Right cardiac atrium (tissue), 5 donors: ENCODE data around the gene CREBL2. TPM values are rescaled to one million over a fixed set of nuclear protein-coding genes. Genes with fewer than 3 reads are reported as not detected.

ENCODE experiments used
- ATAC-seq, 2 donors: fragments of 200-7000 bp; cut with Tn5 transposase; one replicate each; pipeline versions ENCODE4 v1.8.0 to v1.9.1; 2020; ENCODE audit warnings: moderate library complexity in 2 of 2, mild to moderate bottlenecking in 1 of 2
- DNase-seq, 3 donors: peaks; one replicate each; pipeline ENCODE4 v3.0.0-alpha.2; 2020
- H3K27ac ChIP-seq: one replicate; pipeline ENCODE4 v1.5.1; 2013; ENCODE audit warnings: mild to moderate bottlenecking, low read length, control low read depth, moderate library complexity
- H3K27me3 ChIP-seq: one replicate; pipeline ENCODE4 v1.6.1; 2013; ENCODE audit not compliant: control insufficient read depth, insufficient read depth
- H3K4me1 ChIP-seq: one replicate; pipeline ENCODE4 v1.6.1; 2013; ENCODE audit warnings: low read length; ENCODE audit not compliant: control insufficient read depth, insufficient read depth
- H3K4me3 ChIP-seq: one replicate; pipeline ENCODE4 v1.5.1; 2013; ENCODE audit warnings: low read length, control low read depth
- H3K9me3 ChIP-seq: one replicate; pipeline ENCODE4 v1.6.1; 2013; ENCODE audit warnings: low read length; ENCODE audit not compliant: control insufficient read depth
- WGBS: extraction: QIAGEN DNeasy Blood & Tissue Kit; methylation state at CpG from one replicate; pipeline ENCODE4 v1.1.7; 2013; 5-methylcytosine and 5-hydroxymethylcytosine counted together
- intact Hi-C, 4 donors: fragments of 100-400 bp; cut with DNase I; formaldehyde crosslinking; loops; one replicate each; pipeline versions ENCODE4 v1.11.0 to v1.14.0; 2022 to 2023
- polyA plus RNA-seq: library from polyadenylated mRNA; stranded (reverse); fragments of 200-250 nt; gene quantifications from one replicate; pipeline ENCODE4 v1.2.3, GENCODE V29; 2013
- total RNA-seq, 4 donors: library from RNA; stranded (reverse); fragmentation: NEBNext Ultra II Directional; extraction: Animal tissue kit (Norgen Biotek cat#: 25700); gene quantifications; one replicate each; pipeline ENCODE4 v1.2.1, GENCODE V29; 2021
- donor health status: healthy with polysubstance abuse.
- donor health status: DM: no; HTN: yes; CAD: no.
- donor health status: DM: no; HTN: no; CAD: no.
- donor health status: DM: no; HTN: yes; CAD: no; lungs with severe emphysema.
- donor health status: DM: yes; HTN: yes; CAD: no.

CREBL2 gene
- total and polyA plus RNA-seq, 5 donors = 16.7 to 24.9 (median 23.0) TPM

DNA sequence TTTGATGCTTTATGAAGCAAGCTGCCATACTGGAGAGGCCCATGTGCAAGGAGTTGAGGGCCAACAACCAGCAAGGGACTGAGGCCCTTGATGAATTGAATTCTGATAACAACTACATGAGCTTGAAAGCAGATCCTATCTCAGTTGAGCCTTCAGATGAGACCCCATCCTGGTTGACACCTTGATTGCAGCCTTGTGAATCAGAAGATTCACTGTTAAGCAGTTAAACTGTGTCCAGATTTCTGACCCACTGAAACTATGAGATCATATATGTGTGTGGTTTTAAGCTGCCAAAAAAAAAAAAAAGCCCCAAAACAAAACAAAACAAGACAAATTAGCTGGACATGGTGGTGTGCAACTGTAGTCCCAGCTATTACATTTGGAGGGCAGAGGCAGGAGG, 42.2 kb downstream of the CREBL2 start:
- no peaks in the 10 kb centered on the region for H3K27me3 ChIP-seq
- H3K4me3 ChIP-seq = no peak overlapping the region
- intact Hi-C loops = loop anchor here in 1 of 4 donors (5.0 kb wide), 1 partner anchor 277 kb away; no protein-coding TSS in a partner anchor
- no peak for DNase-seq
- no peaks in the 10 kb centered on the region for H3K4me1 ChIP-seq
- H3K9me3 ChIP-seq = no peaks in the 10 kb centered on the region
- no peak for ATAC-seq
- no peak overlapping the region for H3K27ac ChIP-seq

DNA sequence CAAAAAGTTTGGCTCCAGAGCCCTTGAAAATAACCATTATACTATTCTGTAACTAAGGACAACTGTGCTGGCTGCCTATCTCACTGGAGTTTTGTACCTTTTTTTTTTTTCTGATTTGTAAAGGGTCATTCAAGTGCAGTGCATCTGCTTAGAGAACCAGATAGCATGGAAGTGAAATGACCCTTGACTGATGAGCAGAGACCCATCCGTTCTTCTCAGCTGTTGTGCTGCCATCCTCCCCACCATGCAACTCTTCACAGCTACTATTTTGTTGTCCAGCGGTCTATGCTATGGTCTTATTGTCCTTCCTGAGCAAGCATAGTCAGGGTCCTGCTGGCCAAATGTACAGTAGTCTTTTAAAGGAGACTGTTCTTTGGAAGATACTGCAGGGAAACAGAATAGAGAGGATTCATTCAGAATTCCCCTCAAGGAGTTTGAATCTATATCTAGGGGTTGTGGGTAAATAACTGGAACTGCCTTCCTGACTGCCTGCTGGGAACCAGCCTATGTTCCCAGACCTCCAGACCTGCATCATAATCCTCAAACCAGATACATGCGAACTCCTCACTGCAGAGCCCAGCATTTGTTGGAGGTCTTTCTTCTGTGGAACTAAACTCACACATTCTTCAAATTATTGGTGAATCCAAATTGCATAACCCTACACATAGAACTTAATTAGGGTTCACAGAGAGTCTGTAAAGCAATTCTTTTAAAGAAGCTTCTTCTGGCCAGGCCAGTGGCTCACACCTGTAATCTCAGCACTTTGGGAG, 43.2 kb downstream of the CREBL2 start:
- no peaks in the 10 kb centered on the region for H3K27me3 ChIP-seq
- no peak for DNase-seq
- no peak overlapping the region for H3K4me3 ChIP-seq
- no peaks in the 10 kb centered on the region for H3K4me1 ChIP-seq
- no peak overlapping the region for H3K27ac ChIP-seq
- H3K9me3 ChIP-seq = no peaks in the 10 kb centered on the region
- WGBS = 77% methylated on average over 3 of the region's 3 CpGs
- intact Hi-C loops = loop anchor here in 2 of 4 donors (5.0 kb wide), 1 partner anchor 278 kb away; no protein-coding TSS in a partner anchor
- no peak for ATAC-seq

DNA sequence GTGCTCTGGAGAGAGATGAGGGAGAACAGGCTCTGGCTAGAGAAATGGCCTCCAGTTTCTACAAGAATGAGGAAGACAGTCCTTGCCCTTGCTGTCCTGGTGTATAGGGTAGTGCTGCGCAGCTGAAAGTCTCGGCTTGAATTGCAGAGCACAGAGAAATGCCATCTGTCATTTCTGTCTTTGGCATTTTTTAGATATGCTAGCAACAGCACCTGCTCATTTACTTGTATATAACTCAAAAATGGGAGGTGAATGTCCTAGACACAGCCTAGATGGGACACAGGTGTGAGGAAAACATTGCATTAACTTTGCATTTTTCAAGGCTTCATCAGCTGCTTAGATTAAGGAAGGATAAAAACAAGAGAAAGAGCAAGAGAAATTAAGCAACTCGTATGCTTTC, 48.5 kb downstream of the CREBL2 start:
- DNase-seq = no peak
- Histone ChIP-seq H3K27me3 (no peaks in the 10 kb centered on the region), H3K4me3 (no peak overlapping the region), H3K27ac (no peak overlapping the region), H3K9me3 (no peaks in the 10 kb centered on the region), H3K4me1 (no peaks in the 10 kb centered on the region)
- intact Hi-C loops = no loop called here
- WGBS = 75% methylated on average over 3 of the region's 3 CpGs
- no peak for ATAC-seq

DNA sequence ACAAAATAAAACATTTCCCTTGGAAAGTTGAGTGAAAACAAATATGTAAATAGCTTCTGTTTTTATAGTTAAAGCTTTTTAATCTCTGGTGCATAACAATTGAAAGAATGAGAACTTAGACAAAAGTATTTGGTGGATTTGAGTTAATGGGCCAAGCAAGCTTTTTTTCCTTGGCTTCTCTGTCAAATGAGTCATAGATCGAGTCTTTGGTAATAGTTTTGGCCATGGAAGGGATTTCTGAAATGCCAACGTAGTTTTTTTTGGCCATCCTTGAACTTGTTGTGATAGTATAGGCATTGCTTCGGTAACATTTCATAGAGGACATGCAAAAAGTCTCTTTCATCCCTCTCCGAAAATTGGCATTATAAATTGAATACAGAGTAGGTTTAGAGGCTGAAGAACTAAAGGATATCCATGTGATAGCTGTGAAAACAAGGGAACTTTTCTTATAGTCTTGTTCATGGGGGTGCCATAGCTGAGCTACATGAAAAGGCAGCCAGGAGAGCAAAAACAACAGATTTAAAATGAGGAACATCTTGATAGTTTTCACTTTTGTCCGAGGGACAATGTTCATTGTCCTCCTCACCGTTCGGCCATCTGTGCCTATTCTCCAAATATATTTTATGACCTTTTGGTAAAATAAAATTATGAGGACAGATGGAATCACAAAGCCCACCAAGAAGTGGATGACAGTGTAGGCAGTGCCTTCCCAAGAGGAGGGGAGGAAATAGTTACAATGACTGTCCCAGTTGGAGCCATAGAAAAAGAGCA, 49.6 kb downstream of the CREBL2 start:
- Histone ChIP-seq H3K4me1 (no peaks in the 10 kb centered on the region), H3K27ac (no peak overlapping the region), H3K4me3 (no peak overlapping the region), H3K27me3 (no peaks in the 10 kb centered on the region), H3K9me3 (no peaks in the 10 kb centered on the region)
- no peak for DNase-seq
- ATAC-seq = no peak
- intact Hi-C loops = no loop called here
- WGBS = 69% methylated on average over 7 of the region's 7 CpGs

DNA sequence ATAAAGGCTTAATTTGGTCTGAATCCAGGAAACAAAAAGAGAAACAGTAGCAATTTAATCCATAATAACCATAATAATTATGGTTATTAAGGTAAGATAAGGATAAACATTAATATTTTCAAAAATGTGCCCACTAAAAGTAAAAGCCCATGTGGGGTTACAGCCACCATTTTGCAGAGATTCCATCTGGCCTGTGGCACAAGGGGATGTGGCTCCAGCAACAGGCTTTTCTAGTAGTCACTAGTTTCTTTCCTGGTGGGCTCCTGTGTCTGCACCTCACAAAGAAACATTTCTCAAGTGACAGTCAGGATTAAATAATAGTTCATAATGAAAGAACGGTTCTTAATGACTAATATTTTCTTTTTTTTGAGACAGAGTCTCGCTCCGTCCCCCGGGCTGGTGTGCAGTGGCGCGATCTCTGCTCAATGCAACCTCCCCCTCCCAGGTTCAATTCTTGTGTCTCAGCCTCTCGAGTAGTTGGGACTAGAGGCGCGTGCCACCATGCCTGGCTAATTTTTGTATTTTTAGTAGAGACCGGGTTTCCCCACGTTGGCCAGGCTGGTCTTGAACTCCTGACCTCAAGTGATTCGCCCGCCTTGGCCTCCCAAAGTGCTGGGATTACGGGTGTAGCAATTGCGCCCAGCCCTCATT, 52.1 kb downstream of the CREBL2 start:
- WGBS = 95% methylated on average over 15 of the region's 15 CpGs
- Histone ChIP-seq H3K27me3 (no peaks in the 10 kb centered on the region), H3K4me3 (no peak overlapping the region), H3K9me3 (no peaks in the 10 kb centered on the region), H3K27ac (no peak overlapping the region), H3K4me1 (no peaks in the 10 kb centered on the region)
- DNase-seq (no peak), ATAC-seq (no peak)
- intact Hi-C loops = no loop called here

DNA sequence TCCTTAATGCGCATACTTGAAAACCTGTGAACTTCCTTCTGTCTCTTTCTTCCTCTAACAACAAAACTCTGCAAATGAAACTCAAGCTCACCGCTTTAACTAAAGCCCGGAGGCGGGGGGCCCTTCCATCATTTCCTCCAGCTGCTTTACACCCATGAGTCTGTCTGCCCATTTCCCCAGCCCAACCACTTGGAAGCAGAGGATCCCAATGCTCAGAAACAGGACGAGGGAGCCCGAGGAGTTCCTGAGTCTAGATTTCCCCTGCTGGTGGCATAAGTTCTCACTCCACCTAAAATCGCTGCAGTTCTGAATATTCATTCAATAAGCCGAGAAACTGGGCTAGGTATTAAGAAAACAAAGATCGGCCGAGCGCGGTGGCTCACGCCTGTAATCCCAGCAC, 53.5 kb downstream of the CREBL2 start:
- Histone ChIP-seq H3K4me3 (no peak overlapping the region), H3K27ac (no peak overlapping the region), H3K4me1 (no peaks in the 10 kb centered on the region), H3K27me3 (no peaks in the 10 kb centered on the region), H3K9me3 (no peaks in the 10 kb centered on the region)
- intact Hi-C loops = no loop called here
- DNase-seq (no peak), ATAC-seq (no peak)
- WGBS = 73% methylated on average over 13 of the region's 13 CpGs

DNA sequence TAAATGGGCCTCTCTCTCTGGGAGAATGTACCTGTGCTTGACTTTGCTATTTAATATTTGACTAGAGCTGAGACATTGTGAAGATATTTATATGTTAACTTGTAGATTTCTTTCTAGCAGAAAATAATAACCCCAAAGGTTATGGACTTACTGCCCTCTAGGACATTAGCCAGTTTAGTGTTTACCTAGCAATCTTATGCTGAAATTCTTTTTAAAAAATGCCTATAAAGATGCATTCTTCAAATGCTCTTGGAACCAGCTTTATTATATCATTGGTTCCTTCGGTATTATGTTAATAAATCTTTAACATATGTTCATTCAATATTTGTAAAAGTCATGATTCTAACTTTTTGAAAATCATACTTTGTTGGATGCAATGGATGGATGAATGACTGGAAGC, 56.3 kb downstream of the CREBL2 start:
- DNase-seq (no peak), ATAC-seq (no peak)
- Histone ChIP-seq H3K4me1 (no peaks in the 10 kb centered on the region), H3K27me3 (no peaks in the 10 kb centered on the region), H3K4me3 (no peak overlapping the region), H3K9me3 (no peaks in the 10 kb centered on the region), H3K27ac (no peak overlapping the region)
- 93% methylated on average over 1 of the region's 1 CpG for WGBS
- intact Hi-C loops = no loop called here

DNA sequence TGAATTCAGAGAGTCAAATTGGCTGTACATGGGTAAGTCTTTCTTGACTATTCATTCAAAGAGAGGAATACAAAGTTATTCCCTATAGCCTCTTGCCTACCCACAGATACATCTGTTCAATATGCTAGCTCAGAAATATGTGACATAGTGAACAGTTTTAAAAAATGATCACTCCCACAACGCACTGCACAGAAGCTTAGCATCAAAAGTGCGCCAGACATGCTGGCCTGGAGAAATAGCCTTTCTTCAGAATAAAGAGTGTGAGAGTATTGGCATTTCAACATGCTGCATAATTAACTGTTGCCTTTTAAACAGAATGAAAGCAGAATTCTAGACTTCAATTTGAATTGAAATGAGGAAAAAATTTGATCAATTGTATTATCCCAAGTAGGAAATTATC, 57.3 kb downstream of the CREBL2 start:
- no peaks in the 10 kb centered on the region for H3K9me3 ChIP-seq
- no peaks in the 10 kb centered on the region for H3K4me1 ChIP-seq
- intact Hi-C loops = no loop called here
- H3K27me3 ChIP-seq = no peaks in the 10 kb centered on the region
- ATAC-seq = no peak
- no peak for DNase-seq
- no peak overlapping the region for H3K4me3 ChIP-seq
- WGBS = 93% methylated on average over 2 of the region's 2 CpGs
- no peak overlapping the region for H3K27ac ChIP-seq

DNA sequence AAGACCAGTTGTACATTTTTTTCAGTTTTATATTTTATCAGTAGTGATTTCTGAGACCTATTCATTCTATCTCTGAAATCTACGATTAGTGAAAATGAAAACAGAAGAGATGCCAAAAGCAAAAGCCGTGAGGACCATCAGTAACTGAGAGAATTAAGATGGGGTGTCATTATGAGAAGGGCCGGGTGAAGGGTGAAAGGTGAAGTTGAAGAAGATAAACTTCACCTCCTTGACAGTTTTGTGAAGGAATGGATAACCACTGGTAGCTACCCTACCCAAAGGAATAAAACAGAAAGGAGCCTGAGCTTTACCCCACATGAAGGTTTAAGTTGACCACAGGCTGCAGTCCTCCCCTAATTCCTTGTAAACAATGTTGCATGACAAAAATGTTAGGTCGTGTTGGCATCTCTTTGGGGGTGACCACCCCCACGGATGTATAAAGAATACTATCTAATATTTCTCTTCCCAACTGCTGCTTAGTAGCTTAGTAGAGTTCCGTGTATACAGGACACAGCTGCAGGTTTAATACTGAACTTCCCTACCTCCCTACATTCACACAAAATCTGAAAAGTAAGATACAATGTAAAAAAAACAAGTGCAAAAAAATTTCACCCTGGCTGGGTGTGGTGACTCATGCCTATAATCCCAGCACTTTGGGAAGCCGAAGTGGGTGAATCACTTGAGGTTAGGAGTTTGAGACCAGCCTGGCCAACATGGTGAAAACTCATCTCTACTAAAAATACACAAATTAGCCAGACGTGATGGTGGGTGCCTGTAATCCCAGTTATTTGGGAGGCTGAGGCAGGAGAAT, 60.4 kb downstream of the CREBL2 start:
- intact Hi-C loops = no loop called here
- H3K27ac ChIP-seq = no peak overlapping the region
- ATAC-seq (no peak), DNase-seq (no peak)
- no peaks in the 10 kb centered on the region for H3K27me3 ChIP-seq
- 71% methylated on average over 8 of the region's 8 CpGs for WGBS
- H3K4me1 ChIP-seq = no peaks in the 10 kb centered on the region
- H3K4me3 ChIP-seq = no peak overlapping the region
- H3K9me3 ChIP-seq = no peaks in the 10 kb centered on the region

DNA sequence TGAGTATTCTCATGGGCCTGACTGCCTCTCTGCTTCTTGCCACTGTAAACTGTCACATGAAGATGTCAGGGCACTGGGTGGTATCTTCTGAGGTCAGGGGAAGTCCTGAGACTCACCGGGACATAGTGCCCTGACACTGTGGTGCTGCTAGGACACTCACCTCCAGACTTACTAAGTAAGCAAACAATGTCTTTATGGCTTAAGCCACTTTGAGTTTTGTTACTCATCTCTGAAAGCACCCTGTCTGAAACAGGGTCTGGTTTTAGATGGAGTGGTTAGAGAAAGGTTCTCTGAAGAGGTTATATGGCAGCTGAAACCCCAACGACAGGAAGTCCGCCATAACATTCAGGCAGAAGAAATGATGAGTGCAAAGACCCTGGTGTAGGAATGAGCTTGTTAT, 61.6 kb downstream of the CREBL2 start:
- intact Hi-C loops = no loop called here

More for the DNA sequence above, 61.6 kb downstream of the CREBL2 start:
- 84% methylated on average over 3 of the region's 3 CpGs for WGBS
- H3K27ac ChIP-seq = no peak overlapping the region
- H3K27me3 ChIP-seq = no peaks in the 10 kb centered on the region
- DNase-seq (no peak), ATAC-seq (no peak)
- H3K4me1 ChIP-seq = no peaks in the 10 kb centered on the region
- no peak overlapping the region for H3K4me3 ChIP-seq
- no peaks in the 10 kb centered on the region for H3K9me3 ChIP-seq
